ENCODE data around the gene ZNF143.

The ZNF143 gene

DNA sequence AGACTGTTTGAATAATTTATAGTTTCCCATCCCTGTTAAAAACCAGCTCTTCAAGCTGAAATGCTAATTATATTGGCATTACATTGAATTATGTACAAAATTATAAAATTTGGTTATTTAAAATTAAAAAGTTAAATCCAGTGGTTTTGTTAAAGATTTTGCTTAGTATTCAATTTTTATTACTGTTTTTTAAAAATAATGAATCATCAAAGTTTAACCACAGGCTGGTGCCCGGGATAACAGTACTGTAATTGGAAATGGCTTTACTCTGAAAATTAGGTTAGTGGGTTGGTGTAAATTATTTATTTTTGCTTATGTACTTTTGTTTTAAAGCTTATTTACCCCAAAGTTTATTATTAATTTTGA lies 67.3 kb downstream of the ZNF143 start:
- ChIA-PET POLR2A (interaction anchor here (0.7 to 4.0 kb wide), 4 partner anchors 38 to 67 kb away, joined by 4 to 19 read pairs (median 5); partner anchors contain the start of genes WEE1 and ZNF143), CTCF (no interaction called here)
- DNase-seq (ENCODE audit: extremely low spot score), result no peak
- TF ChIP-seq BHLHE40 (IDR thresholded peaks at IDR 0.05; ENCODE audit: borderline replicate concordance) (no peak), SP1 (IDR thresholded peaks at IDR 0.05) (no peak), LEF1 (IDR thresholded peaks at IDR 0.05; ENCODE audit: borderline replicate concordance) (no peak)

DNA sequence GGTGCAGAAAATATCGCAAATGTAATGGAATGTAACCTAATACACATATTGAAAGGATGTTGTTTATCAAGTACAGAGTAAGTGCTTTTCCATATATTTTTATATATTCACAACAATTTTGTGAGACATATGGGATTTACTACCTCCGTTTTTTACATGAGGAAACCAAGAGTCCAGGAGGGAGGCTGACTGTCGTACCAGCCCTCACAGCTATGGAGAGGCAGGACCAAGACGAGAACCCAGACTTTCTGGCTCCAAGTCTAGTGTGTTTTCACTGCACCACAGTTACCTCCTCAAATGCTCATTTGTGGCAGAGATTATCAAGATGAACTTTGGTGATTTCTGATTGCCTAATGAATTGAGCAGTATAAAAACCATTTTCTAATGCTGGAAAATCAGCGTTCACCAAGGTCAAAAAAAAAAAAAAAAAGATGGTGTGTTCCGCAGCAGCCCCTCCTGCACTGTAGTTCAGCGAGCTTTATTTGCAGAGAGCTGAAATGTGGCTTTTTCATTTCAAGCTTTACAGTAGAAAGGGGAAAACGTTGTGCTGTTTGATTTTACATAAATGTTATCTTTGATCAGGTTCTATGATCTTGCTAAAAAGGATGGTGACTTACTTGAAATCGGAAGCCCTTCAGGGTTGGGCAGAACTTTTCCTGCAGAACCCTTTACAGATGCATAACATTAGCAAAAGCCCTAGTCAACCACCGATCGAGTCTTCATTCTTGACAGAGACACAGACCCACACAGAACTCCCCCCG lies 67.9 kb downstream of the ZNF143 start:
- TF ChIP-seq FOXK2 (IDR thresholded peaks at IDR 0.05), result no peak
- TF ChIP-seq LEF1 (IDR thresholded peaks at IDR 0.05; ENCODE audit: borderline replicate concordance), result no peak
- no peak for TF ChIP-seq HDGF (IDR thresholded peaks at IDR 0.05; ENCODE audit: borderline replicate concordance)
- TF ChIP-seq, protein P1, sequence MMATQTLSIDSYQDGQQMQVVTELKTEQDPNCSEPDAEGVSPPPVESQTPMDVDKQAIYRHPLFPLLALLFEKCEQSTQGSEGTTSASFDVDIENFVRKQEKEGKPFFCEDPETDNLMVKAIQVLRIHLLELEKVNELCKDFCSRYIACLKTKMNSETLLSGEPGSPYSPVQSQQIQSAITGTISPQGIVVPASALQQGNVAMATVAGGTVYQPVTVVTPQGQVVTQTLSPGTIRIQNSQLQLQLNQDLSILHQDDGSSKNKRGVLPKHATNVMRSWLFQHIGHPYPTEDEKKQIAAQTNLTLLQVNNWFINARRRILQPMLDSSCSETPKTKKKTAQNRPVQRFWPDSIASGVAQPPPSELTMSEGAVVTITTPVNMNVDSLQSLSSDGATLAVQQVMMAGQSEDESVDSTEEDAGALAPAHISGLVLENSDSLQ (IDR thresholded peaks at IDR 0.05), result peak; percentile 69
- no peak for TF ChIP-seq FOXM1 (IDR thresholded peaks at IDR 0.05; ENCODE audit: borderline replicate concordance)
- TF ChIP-seq ARNT (IDR thresholded peaks at IDR 0.05), result no peak
- TF ChIP-seq SP1 (IDR thresholded peaks at IDR 0.05), result no peak
- no peak for TF ChIP-seq ELF4 (IDR thresholded peaks at IDR 0.05)
- TF ChIP-seq TARDBP (IDR thresholded peaks at IDR 0.05), result no peak
- TF ChIP-seq SUZ12 (IDR thresholded peaks at IDR 0.05), result no peak
- TF ChIP-seq CTBP1 (IDR thresholded peaks at IDR 0.05; ENCODE audit: borderline replicate concordance), result peak; percentile 28; the same call in 1 of the 2 replicates
- TF ChIP-seq ZNF384 (IDR thresholded peaks at IDR 0.05), result peak; percentile 83
- no peak for TF ChIP-seq BHLHE40 (IDR thresholded peaks at IDR 0.05; ENCODE audit: borderline replicate concordance)
- no peak for TF ChIP-seq NFRKB (IDR thresholded peaks at IDR 0.05)
- ChIA-PET CTCF (no interaction called here), POLR2A (interaction anchor here (0.7 to 4.0 kb wide), 5 partner anchors 38 to 264 kb away, joined by 3 to 19 read pairs (median 5); partner anchors contain the start of genes WEE1 and ZNF143)
- peak; percentile 52 for DNase-seq (ENCODE audit: extremely low spot score)

DNA sequence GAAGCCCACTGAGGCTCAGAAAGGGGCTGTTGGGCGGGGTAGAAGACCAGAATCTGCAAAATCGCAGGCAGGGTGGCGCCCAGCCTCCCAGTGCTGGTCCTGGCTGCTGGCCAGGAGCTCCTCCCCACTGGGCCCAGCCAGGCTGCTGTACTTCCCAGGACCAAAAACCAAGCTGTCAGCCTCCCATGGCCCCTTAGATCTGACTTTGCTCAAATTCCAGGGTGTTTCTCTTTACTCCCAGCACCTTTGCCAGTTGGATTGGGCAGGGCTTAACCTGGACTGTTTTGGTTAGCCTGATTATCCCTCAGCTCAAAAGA lies 68.5 kb downstream of the ZNF143 start:
- TF ChIP-seq LEF1 (IDR thresholded peaks at IDR 0.05; ENCODE audit: borderline replicate concordance), result no peak
- no peak for TF ChIP-seq FOXM1 (IDR thresholded peaks at IDR 0.05; ENCODE audit: borderline replicate concordance)
- no peak for TF ChIP-seq NFRKB (IDR thresholded peaks at IDR 0.05)
- no peak for TF ChIP-seq HDGF (IDR thresholded peaks at IDR 0.05; ENCODE audit: borderline replicate concordance)
- TF ChIP-seq FOXA1 (IDR thresholded peaks at IDR 0.05), result no peak
- TF ChIP-seq CTBP1 (IDR thresholded peaks at IDR 0.05; ENCODE audit: borderline replicate concordance), result no peak
- no peak for TF ChIP-seq ZNF384 (IDR thresholded peaks at IDR 0.05)
- no peak for TF ChIP-seq FOXK2 (IDR thresholded peaks at IDR 0.05)
- TF ChIP-seq SP1 (IDR thresholded peaks at IDR 0.05), result no peak
- ChIA-PET CTCF (interaction anchor here (0.5 kb wide), 1 partner anchor 18 kb away, joined by 3 read pairs; no protein-coding TSS in a partner anchor), POLR2A (interaction anchor here (0.8 to 4.0 kb wide), 5 partner anchors 37 to 265 kb away, joined by 3 to 19 read pairs (median 4); partner anchors contain the start of genes WEE1 and ZNF143)
- DNase-seq (ENCODE audit: extremely low spot score), result peak; percentile 68

DNA sequence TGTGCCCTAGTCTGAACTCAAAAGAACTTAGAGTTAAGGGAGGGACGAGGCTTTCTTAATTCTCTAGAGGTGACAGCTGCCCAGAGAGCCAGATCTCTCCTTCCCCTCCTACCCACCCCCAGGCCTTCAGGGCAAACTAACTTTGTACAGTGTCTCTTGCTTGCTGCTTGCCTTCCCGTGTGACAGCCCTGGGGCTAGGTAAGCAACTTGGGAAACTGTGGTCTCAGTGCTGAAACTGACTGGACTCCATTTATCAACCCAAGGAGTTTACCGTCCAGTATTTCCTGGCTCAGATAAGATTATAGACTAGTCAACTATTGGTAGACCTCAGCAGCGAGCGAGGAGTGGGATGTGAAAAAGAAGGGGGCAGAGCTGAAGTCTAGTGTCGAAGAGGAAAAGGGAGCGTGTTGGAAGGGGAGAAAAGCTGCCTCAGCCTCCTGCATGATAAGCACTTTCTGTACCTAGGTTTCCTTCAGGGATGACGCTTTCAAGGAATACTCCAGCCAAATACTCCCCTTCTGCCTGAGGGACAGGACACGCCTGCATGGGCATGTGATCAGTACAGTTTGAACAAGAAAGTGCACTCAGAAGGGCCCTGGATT lies 69.3 kb downstream of the ZNF143 start:
- ChIA-PET CTCF (interaction anchor here (1.0 kb wide), 1 partner anchor 24 kb away, joined by 3 read pairs; no protein-coding TSS in a partner anchor), POLR2A (interaction anchor here (1.0 to 4.0 kb wide), 3 partner anchors 42 to 83 kb away, joined by 3 to 19 read pairs (median 4); partner anchors contain the start of genes WEE1 and ZNF143)
- TF ChIP-seq BHLHE40 (IDR thresholded peaks at IDR 0.05; ENCODE audit: borderline replicate concordance) (no peak), LEF1 (IDR thresholded peaks at IDR 0.05; ENCODE audit: borderline replicate concordance) (no peak), HDGF (IDR thresholded peaks at IDR 0.05; ENCODE audit: borderline replicate concordance) (no peak)
- no peak for DNase-seq (ENCODE audit: extremely low spot score)

DNA sequence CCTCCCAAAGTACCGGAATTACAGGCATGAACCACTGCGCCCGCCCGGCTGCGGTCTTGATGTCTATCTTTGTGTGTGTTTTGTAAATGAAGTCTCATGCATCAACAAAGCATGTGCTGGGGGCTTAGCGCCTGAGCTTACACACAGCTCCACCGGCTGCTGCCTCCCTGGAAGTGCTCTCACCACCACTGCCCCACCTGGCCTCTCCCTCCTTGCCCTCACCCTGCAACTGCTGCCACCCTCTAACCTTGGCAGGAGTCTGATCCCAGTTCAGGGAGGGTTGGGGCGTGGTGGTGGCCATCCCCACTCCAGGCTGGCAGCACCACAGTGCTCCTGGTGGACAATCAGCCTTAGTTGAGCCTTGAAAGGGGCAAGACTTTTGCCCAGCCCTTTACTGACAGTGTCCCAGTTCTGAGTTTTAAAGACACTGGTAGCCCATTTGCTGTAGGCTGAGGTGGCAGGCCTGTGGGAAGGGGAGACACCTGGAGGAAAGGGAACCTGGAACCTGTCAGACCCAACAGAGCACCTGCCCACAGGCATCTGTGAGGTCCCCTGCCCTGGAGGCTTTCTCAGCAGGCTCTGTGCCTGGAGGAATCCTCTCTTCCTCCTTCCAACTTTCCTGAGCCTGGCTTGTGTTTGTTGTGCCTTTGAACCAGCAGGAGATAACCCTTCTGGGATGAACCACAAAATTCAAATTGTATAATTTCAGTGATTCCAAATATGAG lies 70.3 kb downstream of the ZNF143 start:
- CTCF ChIA-PET, result interaction anchor here (1.0 kb wide), 1 partner anchor 24 kb away, joined by 3 read pairs; no protein-coding TSS in a partner anchor
- DNase-seq (ENCODE audit: extremely low spot score), result no peak
- POLR2A ChIA-PET, result interaction anchor here (1.9 to 4.0 kb wide), 2 partner anchors 41 to 82 kb away, joined by 4 to 19 read pairs; partner anchors contain the start of gene WEE1
- TF ChIP-seq L3MBTL2 (conservative IDR thresholded peaks at IDR 0.05) (no peak), BHLHE40 (IDR thresholded peaks at IDR 0.05; ENCODE audit: borderline replicate concordance) (no peak), HDGF (IDR thresholded peaks at IDR 0.05; ENCODE audit: borderline replicate concordance) (no peak), TARDBP (IDR thresholded peaks at IDR 0.05) (no peak), CTBP1 (IDR thresholded peaks at IDR 0.05; ENCODE audit: borderline replicate concordance) (no peak), ZNF384 (IDR thresholded peaks at IDR 0.05) (no peak)

DNA sequence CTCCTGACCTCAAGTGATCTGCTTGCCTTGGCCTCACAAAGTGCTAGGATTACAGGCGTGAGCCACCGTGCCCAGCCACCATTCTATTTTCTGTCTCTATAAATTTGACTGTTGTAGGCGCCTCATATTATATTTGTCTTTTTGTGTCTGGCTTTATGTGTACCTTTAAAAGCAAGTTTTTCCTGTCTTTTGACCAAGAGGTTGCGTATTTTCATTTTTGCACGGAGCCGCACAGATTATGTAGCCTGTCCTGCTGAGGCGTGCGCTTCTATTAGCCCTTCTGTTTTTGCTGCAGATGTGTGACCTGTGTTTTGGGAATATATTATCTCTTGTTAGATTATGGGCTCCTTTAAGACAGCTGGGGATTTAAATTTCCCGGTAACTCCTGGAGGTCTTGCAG lies 72.2 kb downstream of the ZNF143 start:
- no peak for DNase-seq (ENCODE audit: extremely low spot score)
- ChIA-PET POLR2A (interaction anchor here (2.9 kb wide), 1 partner anchor 39 kb away, joined by 25 read pairs; the partner anchor contains the start of gene WEE1), CTCF (interaction anchor here (0.6 to 0.9 kb wide), 2 partner anchors 17 to 35 kb away, joined by 3 to 5 read pairs; no protein-coding TSS in a partner anchor)
- TF ChIP-seq SP1 (IDR thresholded peaks at IDR 0.05) (no peak), SUZ12 (IDR thresholded peaks at IDR 0.05) (no peak), LEF1 (IDR thresholded peaks at IDR 0.05; ENCODE audit: borderline replicate concordance) (no peak), L3MBTL2 (conservative IDR thresholded peaks at IDR 0.05) (no peak)
